NCI-H345 treated with DMSO at 0.1 percent for 48 hours (cell line): ENCODE data around the gene ERICH2.
"Not testable (repeated sequence)": the region's sequence is repeated elsewhere in the genome, so short reads cannot be mapped to it uniquely, and the experiment has no call there.

Source experiments
- DNase-seq: peaks from one replicate; lab custom pipeline; 2025; ENCODE audit not compliant: unreplicated experiment; lab: John Stamatoyannopoulos, UW

The ERICH2 gene

GRCh38 chr2:170770008-170770605, at the start of gene ERICH2:
Gene ERICH2, plus strand, starts transcription at chr2:170770378. Its CDS starts 304 bp downstream, at chr2:170770682.
- peak; percentile 44 for DNase-seq

GRCh38 chr2:170721678-170722077, 48.5 kb upstream of the ERICH2 start:
- no peak for DNase-seq

GRCh38 chr2:170722301-170722700, 47.9 kb upstream of the ERICH2 start:
- no peak for DNase-seq

- no peak for DNase-seq
Observed at GRCh38 chr2:170723446-170723958, 46.7 kb upstream of the ERICH2 start.

GRCh38 chr2:170733798-170734600, 36.2 kb upstream of the ERICH2 start:
- DNase-seq = no peak

- DNase-seq = not testable (repeated sequence)
Observed at GRCh38 chr2:170734601-170735000, 35.6 kb upstream of the ERICH2 start.

- DNase-seq = no peak
Observed at GRCh38 chr2:170736628-170737027, 33.5 kb upstream of the ERICH2 start.

- no peak for DNase-seq
Observed at GRCh38 chr2:170737406-170737805, 32.8 kb upstream of the ERICH2 start.

GRCh38 chr2:170737821-170738220, 32.4 kb upstream of the ERICH2 start:
- no peak for DNase-seq

- DNase-seq = no peak
Observed at GRCh38 chr2:170739048-170739447, 31.1 kb upstream of the ERICH2 start.

- DNase-seq = no peak
Observed at GRCh38 chr2:170739507-170740046, 30.6 kb upstream of the ERICH2 start.

- no peak for DNase-seq
Observed at GRCh38 chr2:170740660-170741059, 29.5 kb upstream of the ERICH2 start.

GRCh38 chr2:170742000-170742399, 28.2 kb upstream of the ERICH2 start:
- no peak for DNase-seq

GRCh38 chr2:170742896-170743529, 27.2 kb upstream of the ERICH2 start:
- DNase-seq = no peak

GRCh38 chr2:170743530-170744239, 26.5 kb upstream of the ERICH2 start:
- no peak for DNase-seq

- DNase-seq = no peak
Observed at GRCh38 chr2:170744248-170745002, 25.8 kb upstream of the ERICH2 start.

- no peak for DNase-seq
Observed at GRCh38 chr2:170745305-170745704, 24.9 kb upstream of the ERICH2 start.

- no peak for DNase-seq
Observed at GRCh38 chr2:170747921-170748320, 22.3 kb upstream of the ERICH2 start.

- not testable (repeated sequence) for DNase-seq
Observed at GRCh38 chr2:170751555-170751954, 18.6 kb upstream of the ERICH2 start.

GRCh38 chr2:170761572-170761971, 8.6 kb upstream of the ERICH2 start:
- no peak for DNase-seq
